NCI-H82 treated with DMSO at 0.1 percent for 48 hours (cell line): Measurements from ENCODE around the gene HCFC1.
"Not testable (repeated sequence)": the region's sequence is repeated elsewhere in the genome, so short reads cannot be mapped to it uniquely, and the experiment has no call there.

Experiments
- DNase-seq: peaks from one replicate; lab custom pipeline; 2025; ENCODE audit not compliant: unreplicated experiment; lab: John Stamatoyannopoulos, UW

Gene HCFC1

GRCh38 chrX:154010330-154011087 is 38.9 kb upstream of the HCFC1 start:
- DNase-seq: no peak

- DNase-seq: no peak
Measured at GRCh38 chrX:154008521-154008920, 36.9 kb upstream of the HCFC1 start.

- DNase-seq: no peak
Measured at GRCh38 chrX:154006947-154007346, 35.3 kb upstream of the HCFC1 start.

GRCh38 chrX:154004315-154004714 is 32.7 kb upstream of the HCFC1 start:
- DNase-seq: no peak

GRCh38 chrX:154002215-154002719 is 30.6 kb upstream of the HCFC1 start:
- no peak for DNase-seq

GRCh38 chrX:154000051-154000450 is 28.4 kb upstream of the HCFC1 start:
- no peak for DNase-seq

- no peak for DNase-seq
Measured at GRCh38 chrX:153999359-154000037, 27.9 kb upstream of the HCFC1 start.

GRCh38 chrX:153995504-153995903 is 23.9 kb upstream of the HCFC1 start:
- DNase-seq: no peak

- DNase-seq: not testable (repeated sequence)
Measured at GRCh38 chrX:153994398-153994797, 22.8 kb upstream of the HCFC1 start.

- no peak for DNase-seq
Measured at GRCh38 chrX:153993978-153994377, 22.4 kb upstream of the HCFC1 start.

- no peak for DNase-seq
Measured at GRCh38 chrX:153993079-153993478, 21.5 kb upstream of the HCFC1 start.

GRCh38 chrX:153992180-153992579 is 20.6 kb upstream of the HCFC1 start:
- DNase-seq: no peak

GRCh38 chrX:153991013-153991580 is 19.5 kb upstream of the HCFC1 start:
- DNase-seq: no peak

GRCh38 chrX:153989973-153990655 is 18.5 kb upstream of the HCFC1 start:
- DNase-seq: no peak

- no peak for DNase-seq
Measured at GRCh38 chrX:153988493-153988892, 16.9 kb upstream of the HCFC1 start.

GRCh38 chrX:153984351-153985178 is 12.9 kb upstream of the HCFC1 start:
- no peak for DNase-seq

- no peak for DNase-seq
Measured at GRCh38 chrX:153983321-153983801, 11.7 kb upstream of the HCFC1 start.

- DNase-seq: no peak
Measured at GRCh38 chrX:153981771-153982533, 10.3 kb upstream of the HCFC1 start.

GRCh38 chrX:153981231-153981630 is 9.6 kb upstream of the HCFC1 start:
- DNase-seq: no peak

- not testable (repeated sequence) for DNase-seq
Measured at GRCh38 chrX:153980394-153980793, 8.8 kb upstream of the HCFC1 start.
